GM18870 (cell line): Measurements from ENCODE around the gene TTN.

Source experiments
- ATAC-seq: cut with Tn5 transposase; IDR thresholded peaks from one replicate; pipeline ENCODE4 v1.9.1; 2021; ENCODE audit warnings: moderate library complexity; ENCODE audit not compliant: unreplicated experiment

Gene TTN

GRCh38 chr2:178747767-178748166, 59.5 kb downstream of the TTN start:
- ATAC-seq = no peak

DNA sequence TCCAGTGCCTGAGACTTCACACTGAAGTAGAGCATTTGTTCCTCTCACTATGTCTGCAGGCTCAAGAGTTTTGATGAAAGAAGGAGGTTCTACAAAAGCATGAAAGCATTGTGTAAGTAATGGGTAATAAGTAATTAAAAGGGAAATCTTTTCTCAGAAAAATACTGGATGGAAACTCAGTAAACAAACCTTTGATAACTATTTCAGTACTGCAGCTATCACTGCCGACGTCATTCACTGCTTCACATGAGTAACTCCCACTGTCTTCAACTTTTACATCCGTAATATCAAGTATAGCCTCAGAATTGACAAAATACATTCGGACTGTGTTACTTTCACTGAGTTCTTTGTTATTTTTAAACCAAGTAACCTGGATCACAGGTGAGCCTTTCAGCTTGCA, 72.7 kb downstream of the TTN start:
- ATAC-seq = no peak

- no peak for ATAC-seq
Observed at GRCh38 chr2:178733975-178734374, 73.2 kb downstream of the TTN start.

DNA sequence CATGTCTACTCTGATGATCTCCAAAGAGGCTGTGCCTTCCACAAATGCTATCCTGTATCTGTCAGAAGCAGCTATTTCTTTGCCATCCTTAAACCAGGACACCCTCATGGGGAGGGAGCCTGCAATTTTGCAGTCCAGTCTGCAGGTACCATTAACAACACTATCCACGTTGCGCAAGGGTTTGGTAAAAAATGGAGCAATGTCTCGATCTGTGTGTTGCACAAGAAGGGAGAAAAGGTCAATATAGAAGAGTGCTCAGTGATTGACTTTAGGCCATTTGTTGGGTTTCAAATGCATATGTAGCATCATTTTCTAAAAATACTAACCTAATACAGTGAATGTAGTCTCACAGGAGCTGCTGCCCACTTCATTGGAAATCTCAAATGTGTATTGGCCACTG, 74.3 kb downstream of the TTN start:
- ATAC-seq = no peak

DNA sequence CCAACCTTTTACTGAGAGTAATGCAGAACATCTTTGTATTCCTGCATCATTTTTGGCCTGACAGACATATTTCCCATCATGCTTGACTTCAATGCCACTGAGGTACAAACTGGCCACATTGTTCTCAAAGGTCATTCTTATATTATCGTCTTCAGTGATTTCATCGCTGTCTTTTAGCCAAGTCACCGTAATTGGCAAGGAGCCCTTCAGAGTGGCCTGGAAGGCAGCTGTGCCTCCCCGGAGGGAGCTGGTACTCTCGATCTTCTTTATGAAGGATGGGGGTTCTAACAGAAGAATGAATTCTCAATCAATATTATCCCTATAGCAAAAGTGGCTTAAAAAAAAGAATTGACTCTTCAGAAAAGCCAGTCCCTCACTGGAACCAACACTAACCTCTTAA, 75.9 kb downstream of the TTN start:
- no peak for ATAC-seq

GRCh38 chr2:178730049-178730448, 77.2 kb downstream of the TTN start:
- no peak for ATAC-seq

DNA sequence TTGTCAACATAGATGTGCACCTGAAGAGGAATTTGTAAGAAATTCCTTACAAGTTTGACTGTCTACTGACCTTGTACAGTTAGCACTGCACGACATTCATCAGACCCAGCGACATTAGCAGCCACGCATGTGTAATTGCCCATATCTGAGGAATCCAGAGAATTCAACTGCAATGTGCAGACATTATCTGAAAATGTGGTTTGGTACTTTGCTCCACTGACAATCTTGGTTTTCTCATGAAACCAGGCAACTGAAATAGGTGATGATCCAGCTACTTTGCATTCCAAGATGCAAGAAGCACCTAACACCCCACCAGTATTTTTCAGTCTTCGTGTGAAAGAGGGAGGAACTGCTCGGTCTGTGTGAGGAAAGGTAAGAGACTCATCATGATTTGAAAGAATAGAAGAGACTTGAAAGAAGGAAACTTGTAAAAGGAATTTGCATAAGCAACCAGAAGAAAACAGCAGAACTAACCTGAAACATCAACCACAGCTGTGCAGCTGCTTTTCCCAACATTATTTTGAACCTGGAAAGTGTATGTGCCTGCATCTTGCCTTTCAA, 83.4 kb downstream of the TTN start:
- ATAC-seq = no peak

DNA sequence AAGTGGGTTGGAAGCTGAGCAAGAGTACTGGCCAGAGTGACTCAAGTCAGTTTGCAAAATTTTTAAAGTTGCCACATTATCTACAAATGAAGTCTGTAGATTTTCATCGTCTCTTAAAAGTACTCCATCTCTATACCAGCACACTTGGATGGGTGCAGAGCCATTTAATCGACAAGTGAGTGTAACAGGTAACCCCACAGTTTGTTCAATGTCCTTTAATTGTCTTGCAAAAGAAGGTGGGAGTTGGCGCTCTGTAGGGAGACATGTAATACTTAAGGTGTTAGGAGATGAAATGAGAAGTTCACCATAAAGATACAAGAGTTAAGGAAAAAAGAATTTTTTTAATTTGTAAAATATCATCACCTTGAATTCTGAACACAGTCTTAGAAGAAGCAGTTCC, 84.9 kb downstream of the TTN start:
- ATAC-seq = no peak

DNA sequence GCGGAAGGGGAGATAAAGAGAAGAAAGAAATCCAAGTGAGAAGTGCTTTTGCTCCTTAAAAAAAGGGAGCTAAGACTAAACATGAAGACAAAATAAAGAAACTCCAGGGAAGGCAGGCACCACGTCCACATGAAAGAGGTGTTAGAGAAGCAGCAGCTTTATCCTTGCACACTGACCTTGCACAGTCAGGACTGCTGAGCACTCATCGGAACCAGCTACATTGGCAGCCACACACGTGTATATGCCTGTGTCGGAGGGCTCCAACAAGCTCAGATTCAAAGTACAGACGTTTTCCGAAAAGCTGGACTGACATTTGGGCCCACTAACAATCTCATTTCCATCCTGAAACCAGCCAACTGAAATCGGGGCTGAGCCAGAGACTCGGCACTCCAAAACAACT, 88.2 kb downstream of the TTN start:
- no peak for ATAC-seq

DNA sequence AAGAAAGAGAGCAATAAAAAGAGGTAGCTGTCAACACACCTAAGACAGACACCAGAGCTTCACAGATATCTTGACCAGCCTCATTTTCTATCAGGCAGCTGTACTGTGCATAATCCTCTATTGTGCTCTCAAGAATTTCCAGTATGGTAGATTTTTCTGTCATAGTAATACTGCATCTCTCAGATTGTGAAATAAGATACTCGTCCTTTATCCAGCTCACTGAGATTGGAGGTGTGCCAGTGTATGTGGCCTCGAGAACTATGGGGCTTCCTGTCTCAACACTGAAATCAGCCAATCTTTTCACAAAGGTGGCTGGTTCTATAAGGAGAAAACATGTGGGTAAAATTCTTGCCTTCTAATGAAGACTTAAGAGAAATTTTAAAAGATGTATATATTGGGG, 88.9 kb downstream of the TTN start:
- no peak for ATAC-seq

DNA sequence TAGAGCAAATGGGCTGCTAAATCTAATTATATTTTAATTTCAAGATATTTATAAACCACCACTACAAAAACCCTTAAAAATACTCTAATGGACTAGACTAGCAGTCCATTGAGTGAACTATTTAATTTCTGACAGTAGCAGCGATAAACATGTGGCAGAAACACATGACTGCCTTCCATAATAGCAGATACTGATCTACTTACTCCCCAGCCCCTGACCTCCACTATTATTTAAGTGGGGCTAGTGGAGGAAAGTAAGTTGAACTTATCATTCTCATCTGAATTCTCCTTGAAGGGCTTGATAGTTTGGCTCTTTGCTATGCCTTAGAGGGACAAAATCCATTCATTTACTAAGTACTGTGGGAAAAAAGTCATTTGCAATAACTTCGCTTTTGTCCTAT, 90.8 kb downstream of the TTN start:
- no peak for ATAC-seq

DNA sequence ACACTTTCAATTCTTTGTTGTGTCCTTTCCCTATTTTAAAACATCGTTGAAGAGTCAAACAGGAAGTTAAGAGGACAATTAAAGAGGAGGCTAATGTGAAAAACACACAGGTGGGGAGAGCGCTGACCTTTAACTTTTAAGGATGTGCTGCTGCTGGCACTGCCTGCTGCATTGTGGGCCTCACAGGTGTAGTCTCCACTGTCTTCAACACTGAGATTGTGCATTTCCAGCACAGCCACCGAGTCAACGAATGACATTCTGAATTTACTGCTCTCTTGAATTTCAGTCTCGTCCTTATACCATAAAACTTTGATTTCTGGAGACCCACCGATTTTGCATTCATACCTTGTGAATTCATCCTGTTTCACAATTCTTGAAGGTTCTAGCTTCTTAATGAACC, 91.9 kb downstream of the TTN start:
- ATAC-seq = no peak

DNA sequence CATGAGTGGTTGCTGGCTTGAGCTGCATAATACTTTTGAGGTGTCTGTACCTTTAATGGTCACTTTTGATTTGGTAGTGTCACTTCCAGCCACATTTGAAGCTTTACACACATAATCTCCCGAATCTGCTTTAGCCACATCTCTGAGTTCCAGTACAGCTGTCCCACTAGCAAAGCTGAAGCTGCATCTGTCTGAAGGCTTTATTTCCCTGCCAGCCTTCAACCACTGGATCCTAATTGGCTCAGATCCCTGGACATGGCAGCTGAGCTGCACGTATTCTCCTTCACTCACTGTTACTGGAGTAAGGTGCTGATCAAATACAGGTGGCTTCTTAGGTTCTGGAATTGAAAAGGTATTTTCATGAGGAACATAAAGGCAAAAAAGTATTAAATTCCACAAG, 99.7 kb downstream of the TTN start:
- ATAC-seq = no peak

DNA sequence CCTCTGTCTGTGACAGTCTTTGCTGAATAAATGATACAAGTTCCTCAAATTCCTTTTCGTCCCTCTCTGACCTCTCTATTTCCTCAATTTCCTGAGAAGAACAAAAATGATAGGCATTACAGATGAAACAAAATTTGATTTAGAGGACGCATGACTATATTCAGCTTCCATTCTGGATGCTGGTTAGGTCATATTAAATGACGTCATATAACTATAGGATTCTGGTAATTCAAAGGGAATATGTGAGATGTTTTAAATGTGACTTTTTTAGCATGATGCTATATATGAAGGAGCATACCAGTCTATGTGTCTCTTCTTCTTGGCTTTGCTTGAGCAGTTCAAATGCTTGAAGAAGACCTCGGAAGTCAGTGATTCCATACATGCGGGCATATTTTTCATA, 102.3 kb downstream of the TTN start:
- no peak for ATAC-seq

GRCh38 chr2:178702361-178702760, 104.9 kb downstream of the TTN start:
- ATAC-seq = no peak

GRCh38 chr2:178700922-178701342, 106.3 kb downstream of the TTN start:
- no peak for ATAC-seq

- ATAC-seq = no peak
Observed at GRCh38 chr2:178700136-178700535, 107.1 kb downstream of the TTN start.

- no peak for ATAC-seq
Observed at GRCh38 chr2:178692845-178693244, 114.4 kb downstream of the TTN start.

GRCh38 chr2:178689808-178690207, 117.4 kb downstream of the TTN start:
- no peak for ATAC-seq

DNA sequence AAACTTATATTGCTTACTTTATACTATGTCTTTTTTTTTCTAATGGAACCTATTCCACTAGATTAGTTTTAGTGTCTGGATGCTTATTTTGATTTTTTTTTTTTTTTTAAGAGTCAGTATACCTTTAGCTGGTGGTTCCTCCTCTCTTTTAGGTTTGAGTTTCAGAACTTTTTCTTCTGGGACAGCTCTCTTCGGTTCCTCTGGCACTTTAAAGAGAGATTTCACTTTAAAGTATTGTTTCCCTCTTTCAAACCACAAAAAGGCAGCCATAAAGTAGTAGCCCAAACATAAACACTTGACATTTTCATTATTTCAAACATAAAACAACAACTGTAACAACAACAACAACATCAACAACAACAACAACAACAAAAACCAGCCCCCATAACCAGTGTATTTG, 123.3 kb downstream of the TTN start:
- ATAC-seq = no peak

GRCh38 chr2:178681081-178681480, 126.1 kb downstream of the TTN start:
- ATAC-seq = no peak

GRCh38 chr2:178679891-178680290, 127.3 kb downstream of the TTN start:
- no peak for ATAC-seq

- ATAC-seq = no peak
Observed at GRCh38 chr2:178677599-178677998, 129.6 kb downstream of the TTN start.

- no peak for ATAC-seq
Observed at GRCh38 chr2:178676046-178676445, 131.2 kb downstream of the TTN start.
